ENCODE data around the gene POGLUT2. TPM values are rescaled to one million over a fixed set of nuclear protein-coding genes. Genes with fewer than 3 reads are reported as not detected.

POGLUT2 gene
- total and polyA plus RNA-seq, 10 of the 15 experiments (the other 5 are each of a cell fraction or from before 2014, with no cell fraction given) = 2.9 to 11.3 (median 7.6) TPM

DNA sequence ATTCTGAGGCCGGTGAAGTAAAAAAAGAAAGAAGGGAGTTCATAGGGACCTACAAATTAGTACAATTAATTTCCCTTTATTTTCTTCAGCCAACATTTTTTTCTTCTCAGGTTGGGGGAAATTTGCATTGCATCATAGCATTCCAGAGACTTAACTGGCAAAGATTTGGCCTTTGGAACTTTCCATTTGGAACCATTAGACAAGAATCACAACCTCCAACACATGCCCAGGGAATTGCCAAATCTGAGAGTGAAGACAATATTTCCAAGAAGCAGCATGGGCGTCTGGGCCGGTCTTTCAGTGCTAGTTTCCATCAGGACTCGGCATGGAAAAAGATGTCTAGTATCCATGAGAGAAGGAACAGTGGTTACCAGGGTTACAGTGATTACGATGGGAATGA is 40.7 kb upstream of the POGLUT2 start:
- ATAC-seq = no peak
- H2AFZ ChIP-seq (ENCODE audit: control insufficient read depth, low read depth, low read length) = no peak overlapping the region

More for the DNA sequence above, 40.7 kb upstream of the POGLUT2 start:
- in situ Hi-C loops (cut with MboI) (no loop called here), intact Hi-C loops (cut with micrococcal nuclease; ENCODE audit: unreplicated experiment) (no loop called here)
- Histone ChIP-seq H3K79me2 (ENCODE audit: control insufficient read depth, insufficient read depth, low read length) (peaks cover under 1% of the 10 kb centered on the region; the same call in 1 of the 2 replicates), H4K20me1 (ENCODE audit: control insufficient read depth, insufficient read depth) (no peaks in the 10 kb centered on the region), H3K4me1 (ENCODE audit: control insufficient read depth, insufficient read depth, low read length) (no peaks in the 10 kb centered on the region), H3K4me2 (ENCODE audit: control insufficient read depth, insufficient read depth) (no peak overlapping the region), H3K4me3 (no peak overlapping the region), H3K27ac (ENCODE audit: control insufficient read depth, insufficient read depth) (no peak overlapping the region), H3K36me3 (ENCODE audit: control insufficient read depth in 2 of 2, insufficient read depth in 2 of 2, low read length in 1 of 2) (no peaks in the 10 kb centered on the region; a peak in 4 of 4 replicates), H3K27me3 (replicated peaks in 1 of 2; ENCODE audit: control insufficient read depth in 2 of 2, insufficient read depth in 2 of 2, low read length in 1 of 2) (no peaks in the 10 kb centered on the region), H3K9ac (ENCODE audit: control insufficient read depth, insufficient read depth, low read length) (no peak overlapping the region), H3K9me3 (replicated peaks; ENCODE audit: control insufficient read depth, insufficient read depth, low read length) (no peaks in the 10 kb centered on the region)
- BruUV-seq (replicated peaks) = no TSS peak
- WGBS (ENCODE audit: insufficient coverage, insufficient replicate concordance, low lambda C conversion rate, missing lambda C conversion rate) = 90% methylated on average over 5 of the region's 5 CpGs
- ChIA-PET RAD21 (ENCODE audit: unreplicated experiment) (no interaction called here), SMC1A (ENCODE audit: uncharacterized antibody, unreplicated experiment) (interaction anchor here (1.5 kb wide), 1 partner anchor 245 kb away, joined by 5 read pairs; no protein-coding TSS in a partner anchor), CTCF (interaction anchor here (1.0 kb wide), 1 partner anchor 258 kb away, joined by 3 read pairs; no protein-coding TSS in a partner anchor), POLR2A (no interaction called here)
- DNase-seq (ENCODE audit: low read depth, low spot score) = no peak
- FAIRE-seq = no peak
- TF ChIP-seq NFIC (IDR thresholded peaks at IDR 0.05; ENCODE audit: low read depth, low read length) (no peak), CBX3 (IDR thresholded peaks at IDR 0.05; ENCODE audit: borderline replicate concordance, low read depth) (no peak), CHD2 (IDR thresholded peaks at IDR 0.05; ENCODE audit: borderline replicate concordance, low read depth, low read length) (no peak), SMAD1 (IDR thresholded peaks at IDR 0.05; ENCODE audit: low read depth, partially characterized antibody) (no peak), EP300 (IDR thresholded peaks at IDR 0.05; ENCODE audit: borderline replicate concordance in 1 of 2, control insufficient read depth in 1 of 2, low read depth in 2 of 2, low read length in 2 of 2) (no peak), HCFC1 (IDR thresholded peaks at IDR 0.05; ENCODE audit: low read length) (no peak), ETV6 (conservative IDR thresholded peaks at IDR 0.05 in 1 of 2, IDR thresholded peaks at IDR 0.05 in 1 of 2; ENCODE audit: borderline replicate concordance in 1 of 2, low read depth in 1 of 2) (no peak), FOS (IDR thresholded peaks at IDR 0.05; ENCODE audit: borderline replicate concordance, extremely low read depth, insufficient read length) (no peak), SPI1 (IDR thresholded peaks at IDR 0.05; ENCODE audit: borderline replicate concordance, insufficient read depth, low read depth, low read length) (no peak), NR2C2 (IDR thresholded peaks at IDR 0.05; ENCODE audit: borderline replicate concordance, control insufficient read depth, insufficient read length, low read depth) (no peak), EGR1 (IDR thresholded peaks at IDR 0.05; ENCODE audit: borderline replicate concordance in 1 of 2, low read depth in 2 of 2, low read length in 2 of 2) (no peak), BACH1 (IDR thresholded peaks at IDR 0.05; ENCODE audit: borderline replicate concordance) (no peak)
- TF ChIP-seq, protein P1, sequence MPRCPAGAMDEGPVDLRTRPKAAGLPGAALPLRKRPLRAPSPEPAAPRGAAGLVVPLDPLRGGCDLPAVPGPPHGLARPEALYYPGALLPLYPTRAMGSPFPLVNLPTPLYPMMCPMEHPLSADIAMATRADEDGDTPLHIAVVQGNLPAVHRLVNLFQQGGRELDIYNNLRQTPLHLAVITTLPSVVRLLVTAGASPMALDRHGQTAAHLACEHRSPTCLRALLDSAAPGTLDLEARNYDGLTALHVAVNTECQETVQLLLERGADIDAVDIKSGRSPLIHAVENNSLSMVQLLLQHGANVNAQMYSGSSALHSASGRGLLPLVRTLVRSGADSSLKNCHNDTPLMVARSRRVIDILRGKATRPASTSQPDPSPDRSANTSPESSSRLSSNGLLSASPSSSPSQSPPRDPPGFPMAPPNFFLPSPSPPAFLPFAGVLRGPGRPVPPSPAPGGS (IDR thresholded peaks at IDR 0.05; ENCODE audit: borderline replicate concordance, insufficient read depth, low read depth, low read length, poor library complexity, severe bottlenecking) = no peak
